Measurements from ENCODE around the gene CST11.

CST11 gene

GRCh38 chr20:23453549-23454543, 1.2 kb upstream of the CST11 start:
- DNase-seq (ENCODE audit: low read depth in 2 of 2), result no peak

GRCh38 chr20:23451956-23452487, 654 bp downstream of the CST11 start:
- DNase-seq (ENCODE audit: low read depth in 2 of 2), result no peak

GRCh38 chr20:23450877-23451276, 1.8 kb downstream of the CST11 start:
- no peak for DNase-seq (ENCODE audit: low read depth in 2 of 2)

GRCh38 chr20:23449421-23449820, 3.3 kb downstream of the CST11 start:
- DNase-seq (ENCODE audit: low read depth in 2 of 2), result no peak

GRCh38 chr20:23448167-23448566, 4.5 kb downstream of the CST11 start:
- no peak for DNase-seq (ENCODE audit: low read depth in 2 of 2)

- DNase-seq (ENCODE audit: low read depth in 2 of 2), result no peak
These were observed 6.2 kb downstream of the CST11 start for GRCh38 chr20:23446505-23446904.

- DNase-seq (ENCODE audit: low read depth in 2 of 2), result no peak
These were observed 7.0 kb downstream of the CST11 start for GRCh38 chr20:23445596-23446217.

GRCh38 chr20:23444859-23445258, 7.8 kb downstream of the CST11 start:
- no peak for DNase-seq (ENCODE audit: low read depth in 2 of 2)

GRCh38 chr20:23442436-23442835, 10.2 kb downstream of the CST11 start:
- DNase-seq (ENCODE audit: low read depth in 2 of 2), result no peak

GRCh38 chr20:23441850-23442313, 10.8 kb downstream of the CST11 start:
- peak; percentile 17 to 31 for DNase-seq (ENCODE audit: low read depth in 2 of 2)

- DNase-seq (ENCODE audit: low read depth in 2 of 2), result no peak
These were observed 12.7 kb downstream of the CST11 start for GRCh38 chr20:23440004-23440403.

GRCh38 chr20:23438661-23439060, 14.0 kb downstream of the CST11 start:
- no peak for DNase-seq (ENCODE audit: low read depth in 2 of 2)

- no peak for DNase-seq (ENCODE audit: low read depth in 2 of 2)
These were observed 15.4 kb downstream of the CST11 start for GRCh38 chr20:23437126-23437899.

- DNase-seq (ENCODE audit: low read depth in 2 of 2), result no peak
These were observed 16.0 kb downstream of the CST11 start for GRCh38 chr20:23436681-23437080.

- DNase-seq (ENCODE audit: low read depth in 2 of 2), result no peak
These were observed 16.8 kb downstream of the CST11 start for GRCh38 chr20:23435626-23436539.

GRCh38 chr20:23434521-23435313, 18.0 kb downstream of the CST11 start:
- no peak for DNase-seq (ENCODE audit: low read depth in 2 of 2)

- no peak for DNase-seq (ENCODE audit: low read depth in 2 of 2)
These were observed 19.0 kb downstream of the CST11 start for GRCh38 chr20:23433628-23434027.

GRCh38 chr20:23425129-23425528, 27.5 kb downstream of the CST11 start:
- DNase-seq (ENCODE audit: low read depth in 2 of 2), result no peak

- peak; percentile 83 to 89 for DNase-seq (ENCODE audit: low read depth in 2 of 2)
These were observed 31.4 kb downstream of the CST11 start, which contains the start of gene NAPB for GRCh38 chr20:23420943-23421931. Gene NAPB (minus strand): TSS chr20:23421488. CDS start chr20:23421402, 86 bp downstream.
